GM12878 (cell line): ENCODE data around the gene PLB1.

Experiments used
- CREB1 ChIP-seq: IDR thresholded peaks from 2 replicates; pipeline ENCODE4 v1.6.1; 2012; ENCODE audit warnings: low read depth, mild to moderate bottlenecking, inconsistent platforms
- EP300 ChIP-seq, 2 experiments: fragments of 150-350 bp in 1 of 2; IDR thresholded peaks; 2 replicates each; pipeline ENCODE4 v1.6.1; 2011 to 2012; ENCODE audit warnings: low read depth in 2 of 2, low read length in 2 of 2, borderline replicate concordance in 1 of 2, improper control_type of control experiment in 1 of 2, inconsistent platforms in 1 of 2; ENCODE audit not compliant: control insufficient read depth in 1 of 2
- HDGF ChIP-seq: fragments of 450-650 bp; IDR thresholded peaks from 2 replicates; pipeline ENCODE4 v1.6.1; 2016; ENCODE audit warnings: antibody characterized with exemption
- JUND ChIP-seq: IDR thresholded peaks from 2 replicates; pipeline ENCODE4 v1.6.1; 2012; ENCODE audit warnings: low read depth, mild to moderate bottlenecking, low read length, improper control_type of control experiment, moderate library complexity
- POLR2A ChIP-seq: IDR thresholded peaks from 2 replicates; pipeline ENCODE4 v1.6.1; 2011; ENCODE audit warnings: low read depth, mild to moderate bottlenecking, low read length
- POLR2AphosphoS5 ChIP-seq: IDR thresholded peaks from 2 replicates; pipeline ENCODE4 v1.6.1; 2011; ENCODE audit warnings: mild to moderate bottlenecking, low read length, inconsistent platforms
- RAD21 ChIP-seq: IDR thresholded peaks from 2 replicates; pipeline ENCODE4 v1.6.1; 2011; ENCODE audit warnings: mild to moderate bottlenecking, low read depth, low read length, moderate library complexity; ENCODE audit not compliant: insufficient read depth
- SP1 ChIP-seq: IDR thresholded peaks from one replicate; pipeline ENCODE4 v1.6.1; 2011; ENCODE audit warnings: low read depth, low read length
- SUPT20H ChIP-seq: IDR thresholded peaks from 2 replicates; pipeline ENCODE4 v1.6.1; 2011; ENCODE audit warnings: low read depth, mild to moderate bottlenecking, low read length, moderate library complexity, borderline replicate concordance; ENCODE audit not compliant: control insufficient read depth
- ZNF24 ChIP-seq: fragments of 450-650 bp; IDR thresholded peaks from 2 replicates; pipeline ENCODE4 v1.6.1; 2017; ENCODE audit warnings: antibody characterized with exemption, mild to moderate bottlenecking
- ZNF274 ChIP-seq: IDR thresholded peaks from one replicate; pipeline ENCODE4 v1.8.0; 2011; ENCODE audit not compliant: insufficient read length, insufficient read depth
- TF ChIP-seq, protein P1 (sequence below), 3 experiments: IDR thresholded peaks in 2 of 3; conservative IDR thresholded peaks in 1 of 3; 2 replicates each; pipeline ENCODE4 v1.5.1; 2011; ENCODE audit warnings: low read depth in 3 of 3, low read length in 3 of 3, mild to moderate bottlenecking in 3 of 3, control low read depth in 2 of 3, moderate library complexity in 2 of 3, inconsistent platforms in 1 of 3, mixed read lengths in 1 of 3; ENCODE audit not compliant: control insufficient read depth in 2 of 3, insufficient read depth in 1 of 3; ENCODE audit errors: extremely low read depth in 1 of 3
- TF ChIP-seq, protein P2 (sequence below): fragments of 450-650 bp; IDR thresholded peaks from 2 replicates; pipeline ENCODE4 v1.6.1; 2017; ENCODE audit warnings: mild to moderate bottlenecking
- TF ChIP-seq, protein P3 (sequence below): fragments of 450-650 bp; IDR thresholded peaks from 2 replicates; pipeline ENCODE4 v1.6.1; 2016; ENCODE audit warnings: mild to moderate bottlenecking

DNA sequence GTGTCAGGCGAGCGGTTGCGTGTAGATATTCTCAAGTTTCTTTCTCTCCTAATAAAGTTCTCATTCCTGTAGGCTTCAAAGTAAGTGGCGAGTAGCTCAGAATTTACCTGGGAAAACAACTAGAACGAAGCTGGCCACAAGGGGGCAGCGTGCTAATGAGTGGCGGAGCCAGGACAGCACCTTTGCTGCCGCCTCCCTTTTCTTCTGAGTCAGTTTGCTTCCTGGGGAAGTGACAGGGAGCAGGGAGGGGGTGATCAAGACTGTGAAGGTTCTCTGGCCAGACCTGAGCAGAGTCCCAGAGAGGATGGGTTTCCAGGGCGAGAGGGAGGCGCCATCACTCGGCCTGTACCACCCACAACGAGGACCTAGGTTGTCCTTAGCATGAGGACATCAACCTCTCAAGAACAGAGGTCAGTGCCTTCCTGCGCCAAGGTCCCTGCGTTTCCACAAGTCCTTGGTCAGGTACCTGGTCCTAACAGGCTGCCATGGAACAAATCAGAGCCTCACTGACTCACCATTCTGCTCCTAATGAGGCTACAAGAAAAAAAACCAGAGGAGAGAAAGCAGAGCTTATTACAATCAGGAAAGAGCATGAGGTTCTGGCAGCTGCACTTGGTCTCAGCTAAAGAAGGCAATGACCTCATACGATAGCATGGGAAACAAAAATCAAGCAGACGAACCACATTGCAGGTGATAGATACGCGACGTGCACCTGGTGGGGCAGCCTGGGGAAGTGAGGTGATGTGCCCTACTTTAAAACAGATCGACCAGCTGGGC, 98.7 kb downstream of the PLB1 start:
- peak; percentile 8 for TF ChIP-seq SP1
- TF ChIP-seq HDGF: no peak
- no peak for TF ChIP-seq SUPT20H
- TF ChIP-seq, protein P1, sequence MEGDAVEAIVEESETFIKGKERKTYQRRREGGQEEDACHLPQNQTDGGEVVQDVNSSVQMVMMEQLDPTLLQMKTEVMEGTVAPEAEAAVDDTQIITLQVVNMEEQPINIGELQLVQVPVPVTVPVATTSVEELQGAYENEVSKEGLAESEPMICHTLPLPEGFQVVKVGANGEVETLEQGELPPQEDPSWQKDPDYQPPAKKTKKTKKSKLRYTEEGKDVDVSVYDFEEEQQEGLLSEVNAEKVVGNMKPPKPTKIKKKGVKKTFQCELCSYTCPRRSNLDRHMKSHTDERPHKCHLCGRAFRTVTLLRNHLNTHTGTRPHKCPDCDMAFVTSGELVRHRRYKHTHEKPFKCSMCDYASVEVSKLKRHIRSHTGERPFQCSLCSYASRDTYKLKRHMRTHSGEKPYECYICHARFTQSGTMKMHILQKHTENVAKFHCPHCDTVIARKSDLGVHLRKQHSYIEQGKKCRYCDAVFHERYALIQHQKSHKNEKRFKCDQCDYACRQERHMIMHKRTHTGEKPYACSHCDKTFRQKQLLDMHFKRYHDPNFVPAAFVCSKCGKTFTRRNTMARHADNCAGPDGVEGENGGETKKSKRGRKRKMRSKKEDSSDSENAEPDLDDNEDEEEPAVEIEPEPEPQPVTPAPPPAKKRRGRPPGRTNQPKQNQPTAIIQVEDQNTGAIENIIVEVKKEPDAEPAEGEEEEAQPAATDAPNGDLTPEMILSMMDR (IDR thresholded peaks at IDR 0.05 in 2 of 3, conservative IDR thresholded peaks at IDR 0.05 in 1 of 3; ENCODE audit: control insufficient read depth in 2 of 3, extremely low read depth in 1 of 3, insufficient read depth in 1 of 3, low read depth in 3 of 3, low read length in 3 of 3): peak; percentile 78 to 86 (median 79)
- TF ChIP-seq POLR2AphosphoS5: no peak
- TF ChIP-seq RAD21: peak; percentile 90
- no peak for TF ChIP-seq CREB1
- no peak for TF ChIP-seq POLR2A
- no peak for TF ChIP-seq JUND
- TF ChIP-seq, protein P2, sequence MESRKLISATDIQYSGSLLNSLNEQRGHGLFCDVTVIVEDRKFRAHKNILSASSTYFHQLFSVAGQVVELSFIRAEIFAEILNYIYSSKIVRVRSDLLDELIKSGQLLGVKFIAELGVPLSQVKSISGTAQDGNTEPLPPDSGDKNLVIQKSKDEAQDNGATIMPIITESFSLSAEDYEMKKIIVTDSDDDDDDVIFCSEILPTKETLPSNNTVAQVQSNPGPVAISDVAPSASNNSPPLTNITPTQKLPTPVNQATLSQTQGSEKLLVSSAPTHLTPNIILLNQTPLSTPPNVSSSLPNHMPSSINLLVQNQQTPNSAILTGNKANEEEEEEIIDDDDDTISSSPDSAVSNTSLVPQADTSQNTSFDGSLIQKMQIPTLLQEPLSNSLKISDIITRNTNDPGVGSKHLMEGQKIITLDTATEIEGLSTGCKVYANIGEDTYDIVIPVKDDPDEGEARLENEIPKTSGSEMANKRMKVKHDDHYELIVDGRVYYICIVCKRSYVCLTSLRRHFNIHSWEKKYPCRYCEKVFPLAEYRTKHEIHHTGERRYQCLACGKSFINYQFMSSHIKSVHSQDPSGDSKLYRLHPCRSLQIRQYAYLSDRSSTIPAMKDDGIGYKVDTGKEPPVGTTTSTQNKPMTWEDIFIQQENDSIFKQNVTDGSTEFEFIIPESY: no peak
- TF ChIP-seq ZNF24: no peak
- TF ChIP-seq ZNF274: no peak
- TF ChIP-seq, protein P3, sequence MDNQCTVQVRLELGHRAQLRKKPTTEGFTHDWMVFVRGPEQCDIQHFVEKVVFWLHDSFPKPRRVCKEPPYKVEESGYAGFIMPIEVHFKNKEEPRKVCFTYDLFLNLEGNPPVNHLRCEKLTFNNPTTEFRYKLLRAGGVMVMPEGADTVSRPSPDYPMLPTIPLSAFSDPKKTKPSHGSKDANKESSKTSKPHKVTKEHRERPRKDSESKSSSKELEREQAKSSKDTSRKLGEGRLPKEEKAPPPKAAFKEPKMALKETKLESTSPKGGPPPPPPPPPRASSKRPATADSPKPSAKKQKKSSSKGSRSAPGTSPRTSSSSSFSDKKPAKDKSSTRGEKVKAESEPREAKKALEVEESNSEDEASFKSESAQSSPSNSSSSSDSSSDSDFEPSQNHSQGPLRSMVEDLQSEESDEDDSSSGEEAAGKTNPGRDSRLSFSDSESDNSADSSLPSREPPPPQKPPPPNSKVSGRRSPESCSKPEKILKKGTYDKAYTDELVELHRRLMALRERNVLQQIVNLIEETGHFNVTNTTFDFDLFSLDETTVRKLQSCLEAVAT: no peak
- no peak for TF ChIP-seq EP300 (IDR thresholded peaks at IDR 0.05; ENCODE audit: borderline replicate concordance in 1 of 2, control insufficient read depth in 1 of 2, low read depth in 2 of 2, low read length in 2 of 2)
